Stomach (tissue), 9 donors: ENCODE results near the gene ZNF317. TPM values are rescaled to one million over a fixed set of nuclear protein-coding genes. Genes with fewer than 3 reads are reported as not detected.

Experiments
- DNase-seq, 2 donors: peaks; one replicate each; pipeline versions ENCODE4 v3.0.0 to v3.0.0-alpha.2; 2013 to 2019
- H3K27ac ChIP-seq, 5 donors: fragments of 200-600 bp in 4 of 5; sonication (generic) in 4 of 5; one replicate each; pipeline ENCODE4 v1.5.1; 2013 to 2019; ENCODE audit warnings: mild to moderate bottlenecking in 1 of 5, moderate library complexity in 1 of 5
- H3K27me3 ChIP-seq, 3 donors: fragments of 200-600 bp; sonication (generic); one replicate each; pipeline ENCODE4 v1.5.1; 2017 to 2019; ENCODE audit warnings: mixed run types in 1 of 3
- H3K36me3 ChIP-seq, 4 donors: fragments of 200-600 bp; sonication (generic); 1 replicate in 3 of 4; 2 replicates in 1 of 4; pipeline ENCODE4 v1.5.1; 2016 to 2019
- H3K4me1 ChIP-seq, 4 donors: fragments of 200-600 bp; sonication (generic); one replicate each; pipeline ENCODE4 v1.5.1; 2016 to 2019
- H3K4me3 ChIP-seq, 4 donors: fragments of 200-600 bp; sonication (generic) in 3 of 4; one replicate each; pipeline ENCODE4 v1.5.1; 2016 to 2019; ENCODE audit warnings: mild to moderate bottlenecking in 1 of 4
- H3K9me3 ChIP-seq, 4 donors: fragments of 200-600 bp; sonication (generic); one replicate each; pipeline ENCODE4 v1.5.1; 2016 to 2019
- CTCF ChIP-seq, 7 experiments: fragments of 450-650 bp in 4 of 7; fragments of 200-600 bp in 3 of 7; sonication (generic) in 3 of 7; IDR thresholded peaks; one replicate each; pipeline ENCODE4 v1.5.1; 2016 to 2019; ENCODE audit warnings: antibody characterized with exemption in 7 of 7, control low read depth in 2 of 7, mild to moderate bottlenecking in 1 of 7
- EP300 ChIP-seq: sonication (generic); formaldehyde crosslinking; IDR thresholded peaks from one replicate; pipeline ENCODE4 v1.6.1; 2017; ENCODE audit warnings: antibody characterized with exemption
- POLR2A ChIP-seq, 4 donors: fragments of 450-650 bp; IDR thresholded peaks; one replicate each; pipeline ENCODE4 v1.6.1; 2016; ENCODE audit warnings: antibody characterized with exemption in 4 of 4, control low read depth in 2 of 4, mild to moderate bottlenecking in 1 of 4, moderate library complexity in 1 of 4
- POLR2AphosphoS5 ChIP-seq, 3 donors: sonication (generic); formaldehyde crosslinking; IDR thresholded peaks; one replicate each; pipeline ENCODE4 v1.6.1; 2016; ENCODE audit warnings: antibody characterized with exemption in 3 of 3
- WGBS, 5 donors: extraction: QIAGEN DNeasy Blood & Tissue Kit in 3 of 5; methylation state at CpG; one replicate each; pipeline versions ENCODE4 v1.1.5 to v1.1.7; 2013 to 2018; 5-methylcytosine and 5-hydroxymethylcytosine counted together
- intact Hi-C: fragments of 100-400 bp; cut with DNase I; formaldehyde crosslinking; loops from one replicate; pipeline ENCODE4 v1.15.1; 2023; ENCODE audit warnings: low total_unique reads
- polyA plus RNA-seq, 3 donors: library from polyadenylated mRNA; stranded (reverse); fragments of 200-250 nt; gene quantifications; one replicate each; pipeline ENCODE4 v1.2.3, GENCODE V29; 2013
- total RNA-seq, 5 donors: library from RNA; depleted of rRNA; stranded (reverse); fragments of >200 nt; gene quantifications; one replicate each; pipeline versions ENCODE4 v1.1.0 to v1.2.3, GENCODE V29; 2014 to 2016
- donor health status: healthy with polysubstance abuse.
- donor health status: Bipolar disorder and iron deficiency.
- donor health status: healthy.

The ZNF317 gene
- total and polyA plus RNA-seq, 8 donors = 17.8 to 33.6 (median 24.4) TPM

DNA sequence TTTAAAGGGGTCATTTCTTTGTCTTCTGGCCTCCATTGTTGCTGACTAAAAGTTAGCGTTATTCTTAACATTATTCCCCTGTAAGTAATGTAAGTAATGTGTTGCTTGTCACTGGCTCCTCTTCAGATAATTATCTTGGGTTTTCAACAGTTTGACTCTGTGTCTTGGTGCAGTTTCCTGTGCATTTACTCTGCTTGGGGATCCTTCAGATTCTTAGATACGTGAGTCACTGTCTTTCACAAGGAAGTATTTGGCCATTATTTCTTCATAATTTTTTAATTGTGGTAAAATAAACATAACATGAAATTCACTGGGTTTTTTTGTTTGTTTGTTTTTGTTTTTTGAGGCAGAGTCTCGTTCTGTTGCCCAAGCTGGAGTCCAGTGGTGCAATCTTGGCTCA is 25.1 kb downstream of the ZNF317 start:
- Histone ChIP-seq H3K4me1 (no peaks in the 10 kb centered on the region), H3K27me3 (no peaks in the 10 kb centered on the region), H3K36me3 (peaks cover 32 to 78% (median 75%) of the 10 kb centered on the region in 4 donors), H3K4me3 (no peak overlapping the region), H3K27ac (no peak overlapping the region), H3K9me3 (peaks cover 7 to 46% (median 30%) of the 10 kb centered on the region in 4 donors)
- DNase-seq = no peak
- TF ChIP-seq POLR2AphosphoS5 (IDR thresholded peaks at IDR 0.05) = no peak
- no peak for TF ChIP-seq CTCF (IDR thresholded peaks at IDR 0.05)
- no peak for TF ChIP-seq POLR2A (IDR thresholded peaks at IDR 0.05)
- no peak for TF ChIP-seq EP300
- WGBS, 5 donors = 93 to 96% (median 95%) methylated on average over 3 of the region's 3 CpGs
- intact Hi-C loops = no loop called here

GRCh38 chr19:9166846-9167245 is 26.6 kb downstream of the ZNF317 start:
- intact Hi-C loops = no loop called here
- 74 to 94% (median 92%) methylated on average over 4 of the region's 4 CpGs for WGBS, 5 donors
- H3K27me3 ChIP-seq = no peaks in the 10 kb centered on the region
- no peak for DNase-seq
- peaks cover 17 to 62% (median 60%) of the 10 kb centered on the region in 4 donors for H3K36me3 ChIP-seq
- no peak overlapping the region for H3K4me3 ChIP-seq
- no peak for TF ChIP-seq EP300
- no peak for TF ChIP-seq POLR2AphosphoS5 (IDR thresholded peaks at IDR 0.05)
- no peak for TF ChIP-seq POLR2A (IDR thresholded peaks at IDR 0.05)
- no peak for TF ChIP-seq CTCF (IDR thresholded peaks at IDR 0.05)
- H3K4me1 ChIP-seq = no peaks in the 10 kb centered on the region
- no peak overlapping the region for H3K27ac ChIP-seq
- peaks cover 0 to 30% (median 14%) of the 10 kb centered on the region in 4 donors for H3K9me3 ChIP-seq

- intact Hi-C loops = no loop called here
- Histone ChIP-seq H3K27ac (no peak overlapping the region), H3K4me3 (no peak overlapping the region), H3K36me3 (peaks cover 0 to 16% (median 15%) of the 10 kb centered on the region in 4 donors), H3K9me3 (peaks cover 0 to 3% (median 0%) of the 10 kb centered on the region in 4 donors), H3K4me1 (no peaks in the 10 kb centered on the region), H3K27me3 (no peaks in the 10 kb centered on the region)
- WGBS, 5 donors = 74 to 87% (median 86%) methylated on average over 6 of the region's 6 CpGs
- TF ChIP-seq POLR2AphosphoS5 (IDR thresholded peaks at IDR 0.05) (no peak), POLR2A (IDR thresholded peaks at IDR 0.05) (no peak), CTCF (IDR thresholded peaks at IDR 0.05) (no peak), EP300 (no peak)
- no peak for DNase-seq
These were observed 31.3 kb downstream of the ZNF317 start for GRCh38 chr19:9171393-9171991.

GRCh38 chr19:9175326-9175725 is 35.1 kb downstream of the ZNF317 start:
- intact Hi-C loops = no loop called here
- Histone ChIP-seq H3K27ac (no peak overlapping the region), H3K36me3 (no peaks in the 10 kb centered on the region), H3K4me1 (no peaks in the 10 kb centered on the region), H3K4me3 (no peak overlapping the region), H3K27me3 (no peaks in the 10 kb centered on the region), H3K9me3 (peaks cover 0 to 3% (median 0%) of the 10 kb centered on the region in 4 donors)
- 85 to 96% (median 92%) methylated on average over 5 of the region's 5 CpGs for WGBS, 5 donors
- no peak for TF ChIP-seq EP300
- TF ChIP-seq CTCF (IDR thresholded peaks at IDR 0.05) = no peak
- TF ChIP-seq POLR2A (IDR thresholded peaks at IDR 0.05) = no peak
- TF ChIP-seq POLR2AphosphoS5 (IDR thresholded peaks at IDR 0.05) = no peak
- no peak for DNase-seq
